Omental fat pad (tissue), 4 donors: ENCODE results near the gene ZDHHC14. TPM values are rescaled to one million over a fixed set of nuclear protein-coding genes. Genes with fewer than 3 reads are reported as not detected.
"Not testable (repeated sequence)": the region's sequence is repeated elsewhere in the genome, so short reads cannot be mapped to it uniquely, and the experiment has no call there.

Source experiments
- ATAC-seq: fragments of 150-250 bp; one replicate; pipeline ENCODE4 v1.9.1; 2016; ENCODE audit warnings: mild to moderate bottlenecking, moderate library complexity; ENCODE audit not compliant: low FRiP score
- DNase-seq: peaks from one replicate; pipeline ENCODE4 v3.0.0-alpha.2; 2019; ENCODE audit warnings: low spot score
- CTCF ChIP-seq, 3 donors: fragments of 450-650 bp; IDR thresholded peaks; one replicate each; pipeline ENCODE4 v1.5.1; 2016 to 2017; ENCODE audit warnings: antibody characterized with exemption in 3 of 3, mild to moderate bottlenecking in 3 of 3, moderate library complexity in 2 of 3
- total RNA-seq, 4 donors: library from RNA; depleted of rRNA; stranded (reverse); fragments of >200 nt; gene quantifications; one replicate each; pipeline ENCODE4 v1.1.0, GENCODE V29; 2016

Gene ZDHHC14
- total RNA-seq, 4 donors from 2014 or later = 5.6 to 13.7 (median 6.9) TPM

GRCh38 chr6:157457787-157458186 is 76.8 kb downstream of the ZDHHC14 start:
- DNase-seq (no peak), ATAC-seq (no peak)
- no peak for TF ChIP-seq CTCF (IDR thresholded peaks at IDR 0.05)

GRCh38 chr6:157459327-157459726 is 78.3 kb downstream of the ZDHHC14 start:
- ATAC-seq (no peak), DNase-seq (no peak)
- no peak for TF ChIP-seq CTCF (IDR thresholded peaks at IDR 0.05)

DNA sequence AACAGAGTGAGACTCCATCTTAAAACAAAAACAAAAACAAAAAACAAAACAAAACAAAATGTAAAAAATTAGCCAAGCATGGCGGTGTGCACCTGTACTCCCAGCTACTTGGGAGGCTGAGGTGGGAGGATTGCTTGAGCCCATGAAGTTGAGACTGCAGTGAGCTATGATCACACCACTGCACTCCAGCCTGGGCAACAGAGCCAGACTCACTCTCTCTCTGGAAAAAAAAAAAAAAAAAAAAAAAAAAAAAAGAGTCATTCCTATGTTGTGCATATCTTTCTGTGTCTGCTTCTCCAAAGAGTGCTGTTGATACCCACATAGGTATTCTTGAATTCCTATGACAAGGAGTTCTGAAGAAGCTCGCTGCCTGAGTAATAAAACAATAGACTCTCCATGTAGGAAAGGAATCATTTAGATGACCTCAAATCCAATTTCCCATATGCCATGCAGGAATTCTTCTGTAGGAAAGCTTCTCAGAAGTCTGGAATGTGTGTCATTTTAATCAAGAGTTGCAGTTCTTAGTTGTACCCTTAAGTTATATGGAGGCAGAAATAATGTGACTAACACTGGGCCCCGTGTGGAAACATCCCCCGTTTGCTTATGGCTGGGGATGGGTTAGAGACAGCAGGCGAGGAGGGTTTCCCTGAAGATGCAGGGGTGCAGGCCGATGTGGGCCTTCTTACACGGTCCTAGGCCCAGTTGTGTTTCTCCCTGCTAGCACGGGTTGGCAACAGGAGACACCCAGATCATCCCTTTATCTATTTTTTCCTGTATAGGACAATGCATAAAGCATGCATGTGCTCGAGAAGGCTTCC is 79.4 kb downstream of the ZDHHC14 start:
- no peak for ATAC-seq
- no peak for DNase-seq
- no peak for TF ChIP-seq CTCF (IDR thresholded peaks at IDR 0.05)

DNA sequence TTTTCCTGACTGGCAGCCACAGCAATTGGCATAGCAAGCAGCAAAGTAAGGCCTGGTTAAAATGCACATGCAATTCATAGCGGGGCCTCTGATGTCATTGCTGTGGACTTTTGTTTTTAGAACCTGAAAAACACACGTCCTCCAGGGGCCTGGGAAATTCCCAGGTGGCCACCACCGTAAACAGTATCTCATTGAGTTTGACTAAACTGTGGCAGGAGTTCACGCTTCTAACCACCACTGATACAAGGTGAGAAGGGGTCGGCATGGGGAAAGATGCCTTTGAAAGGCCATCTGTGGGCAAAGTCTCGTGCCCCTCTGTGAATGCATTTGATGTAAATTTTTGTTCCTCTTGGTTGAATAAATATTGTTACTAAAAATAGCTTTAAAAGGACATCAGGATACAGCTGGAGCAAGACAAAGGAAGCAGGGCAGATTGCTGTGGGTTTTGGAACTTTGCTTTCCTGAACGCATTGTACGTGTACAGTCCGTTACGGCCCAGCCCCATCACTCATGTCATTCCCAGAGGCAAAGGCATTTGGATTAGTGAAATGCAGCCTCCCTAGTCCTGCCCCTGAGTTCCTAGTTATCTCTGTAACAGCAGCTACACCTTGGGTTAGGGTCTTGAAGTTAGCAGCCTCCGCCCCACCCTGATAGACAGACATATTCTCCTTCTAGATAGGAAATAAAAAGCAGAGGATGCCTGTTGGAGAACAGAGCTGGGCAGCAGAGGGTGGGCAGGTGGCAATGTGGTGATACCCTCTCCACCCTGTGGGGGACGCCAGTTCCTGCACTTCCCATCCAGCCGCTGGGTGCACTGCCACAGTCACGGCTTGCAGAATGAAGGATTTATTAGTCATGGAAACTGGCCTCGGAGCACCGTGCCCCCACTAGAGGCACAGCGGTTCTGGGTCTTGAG is 80.3 kb downstream of the ZDHHC14 start:
- ATAC-seq (no peak), DNase-seq (no peak)
- TF ChIP-seq CTCF (IDR thresholded peaks at IDR 0.05) = no peak

DNA sequence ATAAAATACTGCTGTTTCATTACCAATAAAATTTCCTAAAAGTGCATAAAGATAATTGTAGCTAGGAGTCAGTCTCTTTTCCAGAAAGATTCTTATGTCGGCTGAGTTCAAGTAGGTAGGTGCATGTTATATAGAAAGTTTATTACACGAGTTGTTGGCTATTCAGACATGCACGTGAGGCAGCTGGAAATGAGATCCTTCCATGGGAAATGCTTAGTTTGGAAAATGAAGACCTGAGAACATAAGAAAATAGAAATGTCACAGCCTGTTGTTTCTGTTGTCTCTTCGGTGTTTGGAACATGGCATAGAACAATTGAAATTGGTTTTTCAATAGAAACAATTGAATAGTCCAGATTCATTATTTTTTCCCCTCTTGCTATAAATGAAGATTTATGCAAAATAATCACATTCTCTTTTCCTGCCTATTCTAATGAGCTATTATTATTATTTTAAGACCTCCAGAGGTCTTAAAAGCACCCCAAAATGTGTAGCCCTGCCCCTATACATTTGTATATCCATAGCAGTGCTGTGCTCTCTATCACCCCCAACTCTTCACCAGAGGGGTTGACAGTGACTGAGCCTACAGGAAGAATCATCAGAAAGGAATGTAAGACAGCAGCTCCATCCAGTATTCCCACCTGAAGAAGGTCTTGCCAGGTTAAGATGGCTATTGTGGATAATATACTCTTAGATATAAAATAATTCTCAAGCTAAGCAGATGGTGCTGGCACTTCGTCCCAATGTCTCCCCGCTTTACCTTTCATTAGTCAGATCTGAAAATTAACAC is 82.2 kb downstream of the ZDHHC14 start:
- DNase-seq (no peak), ATAC-seq (no peak)
- TF ChIP-seq CTCF (IDR thresholded peaks at IDR 0.05) = no peak

DNA sequence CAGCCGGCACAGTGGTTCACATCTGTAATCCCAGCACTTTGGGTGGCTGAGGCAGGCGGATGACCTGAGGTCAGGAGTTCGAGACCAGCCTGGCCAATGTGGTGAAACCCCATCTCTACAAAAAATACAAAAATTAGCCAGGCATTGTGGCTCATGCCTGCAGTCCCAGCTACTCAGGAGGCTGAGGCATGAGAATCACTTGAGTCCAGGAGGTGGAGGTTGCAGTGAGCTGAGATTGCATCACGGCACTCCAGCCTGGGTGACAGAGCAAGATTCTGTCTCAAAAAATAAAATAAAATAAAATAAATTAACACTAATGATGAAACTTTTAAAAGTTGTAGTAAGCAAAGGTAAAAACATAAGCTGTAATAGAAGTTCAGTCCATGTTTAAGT is 82.7 kb downstream of the ZDHHC14 start:
- ATAC-seq, DNase-seq: not testable (repeated sequence)
